Activated T-helper 1 cell treated with anti-CD3 and anti-CD28 coated beads, Interleukin-2, amount 50 U/mL, for 16 hours (primary cell): Measurements from ENCODE around the gene CNTFR.

Experiments
- DNase-seq, 2 donors: peaks; one replicate each; pipeline ENCODE4 v3.0.0-alpha.2; 2020; ENCODE audit warnings: low read depth in 1 of 2, low spot score in 1 of 2

The CNTFR gene

DNA sequence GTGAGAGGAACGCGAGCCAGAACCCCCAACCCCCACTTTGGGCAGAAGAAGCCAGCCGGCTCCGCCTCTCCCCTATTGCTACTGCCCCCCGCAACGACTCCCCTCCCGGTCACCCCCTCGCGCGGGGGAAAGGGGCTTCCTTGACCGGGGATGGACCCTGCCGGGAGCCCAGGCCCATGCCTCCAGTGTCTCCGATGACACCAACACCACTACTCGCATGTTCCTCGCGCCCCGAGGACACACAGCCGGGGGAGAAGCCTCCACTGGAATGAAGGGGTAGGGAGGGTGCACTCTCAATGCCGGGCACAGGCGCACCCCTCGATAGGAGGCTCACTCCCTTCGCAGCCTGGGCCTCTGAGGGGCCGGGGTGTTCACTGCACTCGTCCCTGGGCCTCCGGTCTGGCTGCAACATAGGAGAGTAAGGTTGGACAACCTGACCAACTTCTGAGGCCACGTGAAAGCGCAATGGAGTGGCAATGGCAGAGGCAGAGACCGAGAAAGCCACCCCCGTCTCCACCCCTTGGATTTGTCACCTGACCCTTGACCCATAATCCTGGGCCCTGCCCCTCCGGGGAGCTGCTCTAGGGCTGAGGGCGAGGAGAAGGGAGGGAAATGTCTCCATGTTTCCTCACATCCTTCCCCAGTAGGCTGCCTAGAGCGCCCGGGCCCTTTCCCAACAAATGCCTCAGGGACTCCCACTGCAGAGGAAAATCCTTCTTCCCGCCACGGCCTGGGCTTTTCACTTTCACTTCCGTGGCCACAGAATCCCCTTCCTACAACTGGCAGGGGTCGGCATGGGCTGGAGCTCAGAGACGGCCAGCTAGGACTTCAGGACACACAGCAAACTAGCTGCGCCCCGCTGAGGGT is 1.1 kb upstream of the CNTFR start:
- DNase-seq, result no peak

DNA sequence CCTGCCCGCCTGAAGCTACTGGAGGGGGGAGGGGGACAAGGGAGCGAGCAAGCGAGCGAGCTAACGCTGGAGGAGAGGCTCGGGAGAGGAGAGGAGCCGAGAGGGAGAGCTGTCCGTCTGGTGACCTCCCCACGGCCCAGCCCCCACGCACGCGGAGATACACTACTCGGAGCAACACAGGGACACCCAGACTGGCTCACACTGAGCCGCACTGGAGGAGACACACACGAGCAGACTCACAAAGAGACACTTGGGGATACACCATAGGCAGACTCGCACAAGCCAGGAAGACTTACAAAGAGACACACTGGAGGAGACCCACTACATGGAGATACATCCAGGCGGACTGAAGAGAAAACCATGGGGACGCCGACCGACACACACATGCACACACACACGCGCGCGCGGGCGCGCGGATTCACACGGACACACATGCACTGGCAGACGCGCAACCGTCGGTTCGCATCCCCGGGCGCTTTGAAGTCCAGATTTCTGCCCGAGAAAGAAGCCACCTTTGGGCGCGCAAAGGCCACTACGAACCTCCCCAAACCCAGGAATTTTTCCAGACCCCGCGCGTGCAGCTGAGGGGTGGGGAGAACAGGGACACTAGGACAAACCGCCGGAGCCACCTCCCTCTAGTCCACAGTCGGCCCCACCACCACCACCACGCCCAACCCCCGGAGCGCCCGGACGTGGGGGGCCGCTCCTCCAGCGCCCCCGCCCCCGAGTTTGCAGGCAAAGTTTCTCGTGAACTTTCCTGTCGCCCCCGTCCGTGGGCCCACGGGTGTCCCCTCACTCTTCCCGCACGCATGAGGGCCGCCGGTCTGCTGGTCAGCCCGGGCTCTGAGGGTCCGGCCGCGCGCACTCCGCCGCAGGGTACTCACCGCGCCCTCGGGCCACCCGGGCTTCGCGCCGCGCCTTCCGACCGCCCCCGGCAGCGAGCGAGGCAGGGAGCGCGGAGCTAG is 571 bp downstream of the CNTFR start:
- no peak for DNase-seq

DNA sequence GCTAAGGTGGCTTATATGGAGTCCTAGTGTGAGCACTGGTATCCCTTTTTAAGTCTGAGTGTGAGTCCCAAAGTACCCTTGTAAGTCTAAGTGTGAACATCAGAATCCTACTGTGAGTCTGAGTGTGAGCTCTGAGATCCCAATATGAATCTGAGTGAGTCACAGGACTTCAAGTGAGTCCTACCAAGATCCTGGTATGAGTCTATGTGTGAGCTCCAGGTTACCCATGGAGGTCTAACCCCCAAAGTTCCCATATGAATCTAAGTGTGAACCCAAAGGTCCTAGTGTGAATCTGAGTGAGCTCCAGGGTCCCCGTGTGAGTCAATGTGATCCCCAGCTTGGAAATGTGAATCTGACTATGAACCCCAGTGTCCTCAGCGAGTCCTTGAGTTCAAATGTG is 2.3 kb downstream of the CNTFR start:
- DNase-seq, result no peak

DNA sequence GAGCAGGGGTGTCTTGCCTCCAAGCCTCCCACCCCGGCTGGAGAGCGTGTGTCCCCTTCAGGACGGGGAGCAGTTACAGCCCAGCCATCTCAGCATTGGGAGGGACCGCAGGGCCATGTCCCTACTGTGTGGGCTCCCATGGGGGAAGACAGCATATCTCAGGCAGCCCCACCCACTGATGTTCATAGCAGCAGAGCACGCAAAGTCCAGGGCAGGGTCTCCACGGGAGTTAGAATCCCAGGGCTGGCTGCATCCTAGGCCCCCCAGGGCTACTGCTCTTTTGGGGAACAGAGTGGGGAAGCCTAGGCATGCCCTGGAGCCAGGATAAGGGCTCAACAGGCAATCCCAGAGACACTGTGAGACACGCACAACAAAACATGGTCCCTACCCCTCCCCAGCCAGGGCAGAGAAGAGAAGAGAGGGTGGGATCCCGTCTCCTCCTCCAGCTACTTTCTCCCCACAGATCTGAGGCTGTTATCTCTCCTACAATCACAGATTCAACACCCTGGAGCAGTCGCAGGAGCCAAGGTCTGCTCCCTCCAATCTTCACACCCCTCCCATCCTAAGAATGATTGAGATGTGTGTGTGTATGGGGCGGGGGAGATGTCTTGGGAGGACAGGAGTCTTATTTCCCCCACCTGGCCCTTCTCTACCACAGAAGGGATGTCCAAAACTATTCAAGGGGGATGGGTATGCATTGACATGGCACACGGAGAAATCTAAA is 3.4 kb downstream of the CNTFR start:
- no peak for DNase-seq

DNA sequence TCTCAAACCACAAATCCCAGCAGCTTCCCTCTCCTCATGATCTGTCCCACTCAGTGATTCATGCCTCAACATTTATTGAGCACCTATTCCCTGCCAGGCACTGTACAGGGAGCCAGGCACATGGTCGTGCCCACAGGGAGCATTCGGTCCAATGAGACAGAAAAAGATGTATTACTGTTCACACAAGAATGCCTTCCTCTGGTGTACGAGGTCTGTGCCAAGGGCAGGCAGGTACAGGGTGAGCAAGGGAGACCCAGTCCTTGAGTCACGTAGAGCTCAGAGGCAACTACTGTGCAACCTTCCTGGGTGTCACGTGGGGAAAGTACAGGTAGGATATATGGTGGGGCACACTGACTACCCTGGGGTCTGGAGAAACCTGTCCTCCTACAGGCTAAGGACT is 4.6 kb downstream of the CNTFR start:
- no peak for DNase-seq

DNA sequence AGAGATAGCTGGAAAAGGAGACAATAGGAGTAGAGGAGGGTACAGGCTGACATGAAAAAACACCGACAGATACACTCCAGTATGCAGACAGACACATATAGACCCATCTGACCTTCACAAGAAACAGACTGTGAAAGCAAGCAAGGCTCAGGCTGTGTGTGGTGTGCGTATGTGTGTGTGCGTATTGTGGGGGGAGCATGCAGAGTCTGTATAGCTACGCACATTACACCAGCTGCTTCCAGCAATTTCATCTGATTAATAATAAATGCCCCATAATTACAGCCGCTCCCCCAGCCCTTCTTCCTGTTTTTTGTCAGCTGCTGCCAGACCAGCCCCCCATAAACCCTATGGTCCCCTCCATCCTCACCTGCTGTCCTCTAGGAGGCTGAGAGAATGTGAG is 6.7 kb downstream of the CNTFR start:
- no peak for DNase-seq

DNA sequence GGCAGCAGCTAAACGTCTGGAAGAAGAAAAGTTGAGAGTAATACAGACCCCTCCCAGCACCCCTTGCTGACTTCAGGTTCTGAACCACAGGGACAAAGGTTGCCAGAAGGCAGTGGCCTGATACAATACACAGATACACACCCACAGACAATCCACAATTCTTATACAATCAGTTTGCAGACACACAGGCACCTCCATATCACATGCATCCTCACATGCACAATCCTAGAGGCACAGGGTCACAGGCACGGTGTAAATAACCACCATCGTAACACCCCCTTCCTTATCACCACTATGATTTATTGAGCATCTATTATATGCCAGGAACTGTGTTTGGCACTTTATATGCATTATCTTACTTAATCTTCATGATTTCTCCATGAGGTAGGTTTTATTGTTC is 8.2 kb downstream of the CNTFR start:
- no peak for DNase-seq

DNA sequence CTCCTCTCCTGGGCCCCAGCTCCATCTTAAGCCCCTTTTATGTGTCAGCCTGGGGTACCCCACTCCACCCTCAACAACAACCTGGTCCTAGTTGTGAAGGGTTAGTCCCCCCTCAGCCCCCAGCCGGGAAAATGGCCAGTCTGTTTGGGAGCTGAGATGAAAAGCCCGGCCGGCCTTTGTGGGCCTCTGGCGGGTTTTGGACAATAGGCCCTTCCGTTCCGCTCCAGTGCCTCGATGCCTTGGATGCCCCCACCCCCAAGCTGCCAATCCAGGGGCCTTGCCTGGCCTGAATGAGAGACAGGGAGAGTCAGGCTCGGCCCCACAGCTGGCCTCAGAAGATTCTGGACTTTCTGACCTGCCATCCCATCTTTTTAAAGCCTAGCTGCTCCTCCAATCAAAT is 9.2 kb downstream of the CNTFR start:
- no peak for DNase-seq

DNA sequence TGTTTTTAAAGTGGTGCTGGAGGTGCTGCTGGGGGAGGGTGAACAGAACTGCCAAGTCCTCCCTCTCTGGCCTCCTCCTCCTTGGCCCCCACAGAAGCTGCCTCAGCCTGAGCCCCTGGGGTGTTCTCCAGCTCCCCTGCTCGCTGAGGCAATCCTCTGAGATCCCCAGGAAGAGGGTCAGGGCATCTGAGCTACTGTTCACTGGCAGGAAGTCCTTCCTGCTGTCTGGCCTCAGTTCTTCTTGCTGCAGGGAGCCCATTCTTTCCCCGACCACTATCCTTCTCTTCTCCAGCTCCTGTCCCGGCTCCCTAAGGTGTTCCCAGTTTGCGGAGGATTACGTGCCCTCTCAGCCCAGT is 9.7 kb downstream of the CNTFR start:
- no peak for DNase-seq

DNA sequence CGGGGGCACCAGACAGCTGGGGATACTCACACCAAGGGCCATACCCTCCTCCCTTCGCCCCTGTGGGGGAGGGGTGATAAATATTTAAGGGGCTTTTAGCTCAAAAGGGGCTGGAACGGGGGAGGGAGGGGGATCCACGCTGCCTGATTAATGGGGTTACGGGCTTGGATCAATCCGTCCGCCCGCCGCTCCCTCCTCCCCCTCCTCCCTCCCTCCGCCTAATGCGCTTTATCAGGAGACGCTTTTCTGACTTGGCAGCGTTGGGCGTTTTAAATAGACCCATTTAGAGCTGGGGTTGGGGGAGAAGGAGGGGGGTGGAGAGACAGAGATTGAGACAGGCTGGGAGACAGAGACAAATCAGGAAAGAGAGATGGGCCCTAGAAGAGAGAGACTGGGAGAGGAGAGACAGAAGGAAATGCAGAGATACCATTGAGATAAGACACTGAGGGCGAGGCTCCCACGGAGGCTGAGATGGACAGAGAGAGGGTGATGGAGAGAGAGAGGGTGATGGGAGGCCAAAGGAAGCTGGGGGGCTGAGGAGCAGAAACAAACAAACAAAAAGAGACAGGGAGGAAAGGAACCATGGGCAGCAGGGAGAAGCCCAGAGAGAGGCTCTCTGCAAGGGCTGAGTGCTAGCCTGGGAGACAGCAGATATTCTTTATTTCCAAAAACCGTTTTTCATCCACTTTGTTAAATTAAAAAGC is 10.3 kb downstream of the CNTFR start:
- DNase-seq, result no peak

DNA sequence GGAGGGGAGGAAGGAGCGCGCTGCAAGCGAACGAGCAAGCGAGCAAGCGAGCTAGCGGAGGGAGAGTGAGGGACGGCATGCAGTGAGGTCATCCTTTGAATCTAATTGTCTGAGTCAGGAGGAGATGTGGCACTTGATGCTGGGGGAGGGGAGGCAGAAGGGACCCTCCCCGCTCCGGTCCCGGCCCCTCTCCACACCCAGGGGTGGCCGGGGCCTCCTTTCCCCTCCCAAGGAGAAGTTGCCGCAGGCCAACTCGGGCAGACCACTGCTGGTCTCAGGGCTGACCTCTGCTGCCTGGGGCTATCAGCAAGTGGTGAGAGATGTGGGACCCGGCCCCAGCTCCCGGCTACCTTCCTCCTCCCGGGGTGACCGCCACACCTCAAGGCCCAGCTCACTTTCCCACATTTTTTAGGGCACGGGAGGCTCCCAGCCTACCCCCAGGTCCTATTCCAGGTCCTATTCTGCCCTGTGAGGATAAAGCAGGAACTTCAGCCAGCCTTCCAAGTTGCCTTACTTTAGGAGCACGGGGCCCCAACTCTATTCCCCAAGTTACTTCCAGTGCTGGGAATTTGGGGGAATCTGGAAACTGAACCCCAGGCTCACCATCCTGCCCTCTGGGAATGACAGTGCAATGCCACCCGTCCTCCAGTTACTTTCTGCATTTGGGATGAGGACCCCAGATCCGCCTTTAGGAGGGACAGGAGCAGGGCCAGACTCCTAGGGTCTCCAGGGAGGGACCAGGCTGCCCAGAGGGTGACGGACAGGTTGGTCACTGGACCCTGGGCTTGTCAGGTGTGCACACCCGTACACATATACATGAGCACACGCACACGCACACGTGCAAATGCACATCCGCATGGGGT is 11.1 kb downstream of the CNTFR start:
- DNase-seq, result no peak

DNA sequence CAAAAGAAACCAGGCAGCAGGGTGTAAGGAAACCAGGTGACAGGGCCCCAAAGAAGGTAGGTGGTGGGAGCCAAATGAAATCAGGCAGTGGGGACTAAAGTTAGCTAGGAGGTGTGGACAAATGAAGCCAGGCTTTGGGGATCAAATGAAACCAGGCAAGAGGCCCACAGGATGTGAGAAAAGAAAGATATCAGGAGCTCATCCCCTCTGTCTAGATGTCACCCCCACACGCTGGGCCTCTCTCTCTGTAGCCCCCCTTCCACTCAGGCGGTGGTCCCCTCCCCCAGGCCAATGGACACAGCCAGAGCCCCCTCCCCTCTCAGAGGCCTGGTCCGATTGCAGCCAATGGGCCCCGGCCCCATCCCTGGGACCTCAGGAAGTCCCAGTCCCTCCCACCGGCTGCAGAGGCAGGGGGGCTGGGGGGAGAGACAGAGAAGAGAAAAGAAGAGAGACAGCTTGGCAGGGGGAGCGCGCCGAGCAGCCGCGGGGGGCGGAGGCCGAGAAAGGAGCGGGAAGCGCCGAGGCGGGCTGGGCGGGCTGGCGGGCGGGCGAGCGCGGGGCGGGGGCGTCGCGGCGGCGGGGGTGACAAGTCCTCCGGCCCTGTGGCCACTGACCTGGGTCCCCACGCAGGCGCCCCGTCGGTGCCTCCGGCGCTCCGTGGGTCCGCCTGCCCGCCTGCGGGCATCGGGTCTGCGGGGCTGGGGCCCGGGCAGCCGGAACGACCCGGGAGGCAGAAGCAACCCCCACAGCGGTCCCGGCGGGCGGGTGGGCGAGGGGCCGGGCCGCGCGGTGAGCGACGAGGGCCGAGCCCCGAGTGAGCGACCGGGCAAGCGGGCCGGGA is 11.9 kb downstream of the CNTFR start:
- no peak for DNase-seq

DNA sequence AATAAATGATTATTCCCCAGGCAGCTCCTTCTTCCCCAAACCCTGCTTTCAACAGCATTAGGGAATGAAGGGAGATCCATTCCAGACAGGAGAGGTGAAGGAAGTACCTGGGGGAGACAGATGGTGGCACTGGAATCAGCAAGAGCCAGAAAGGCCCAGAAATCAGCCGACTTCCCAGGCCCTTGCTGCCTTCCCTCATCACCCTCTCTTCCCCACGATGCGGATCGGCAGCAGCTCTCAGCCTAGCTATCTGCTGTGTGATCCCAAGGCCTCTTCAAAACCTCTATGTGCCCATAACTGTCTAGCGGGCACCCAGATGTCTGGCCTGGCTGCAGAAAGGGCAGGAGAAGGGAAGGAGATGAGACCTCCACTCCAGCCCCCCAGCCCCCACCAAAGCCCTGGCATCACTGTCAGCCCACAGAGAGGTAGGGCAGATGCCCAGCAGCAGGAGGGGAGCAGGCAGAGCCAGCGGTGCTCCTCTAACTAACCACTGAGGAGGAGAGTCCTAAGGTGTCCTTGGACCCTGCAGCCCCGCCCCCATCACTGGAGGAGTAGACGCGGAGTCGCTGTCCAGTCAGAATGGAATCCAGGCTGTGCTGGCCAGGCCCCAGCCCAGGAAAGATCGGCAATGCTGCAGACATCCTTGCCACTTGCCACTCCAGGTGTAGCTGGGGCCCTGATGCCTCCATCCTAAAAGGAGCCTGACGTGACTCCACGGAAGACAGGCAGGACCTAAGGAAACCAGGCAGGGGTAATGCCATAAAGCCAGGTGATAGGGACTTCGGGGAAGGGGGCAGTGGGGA is 12.7 kb downstream of the CNTFR start:
- no peak for DNase-seq

DNA sequence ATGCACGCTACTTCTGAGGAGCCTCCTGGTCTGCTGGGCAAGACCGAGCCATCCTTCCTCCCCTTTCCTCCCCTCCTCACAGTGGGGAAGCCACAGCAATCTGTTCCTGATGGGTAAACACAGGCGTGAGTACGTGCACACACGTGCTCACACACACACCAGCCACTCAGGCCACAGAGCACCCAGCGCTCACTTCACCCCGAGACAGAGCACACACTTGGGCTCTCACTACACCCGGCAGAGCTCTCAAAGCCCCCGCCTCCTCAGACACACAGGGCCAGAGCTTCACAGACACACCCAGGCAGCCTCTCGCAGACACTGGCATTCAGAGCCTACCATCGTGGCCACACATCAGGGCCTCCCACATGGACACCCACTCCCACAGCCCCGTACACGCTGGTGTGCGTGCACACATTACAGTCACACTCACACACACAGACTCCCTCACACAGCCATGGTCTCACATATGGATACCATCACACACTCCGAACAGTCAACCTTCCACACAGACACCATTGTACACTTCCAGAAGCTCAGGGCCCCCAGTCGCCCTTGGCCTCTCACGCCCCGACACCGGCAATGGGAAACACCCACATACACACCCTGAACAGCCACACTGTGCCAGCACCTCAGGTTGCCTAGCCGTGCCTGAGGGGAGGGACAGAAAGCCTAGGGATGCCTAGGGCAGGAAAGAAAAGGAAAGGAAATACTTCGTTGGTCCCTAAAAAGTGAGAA is 13.5 kb downstream of the CNTFR start:
- DNase-seq, result no peak

DNA sequence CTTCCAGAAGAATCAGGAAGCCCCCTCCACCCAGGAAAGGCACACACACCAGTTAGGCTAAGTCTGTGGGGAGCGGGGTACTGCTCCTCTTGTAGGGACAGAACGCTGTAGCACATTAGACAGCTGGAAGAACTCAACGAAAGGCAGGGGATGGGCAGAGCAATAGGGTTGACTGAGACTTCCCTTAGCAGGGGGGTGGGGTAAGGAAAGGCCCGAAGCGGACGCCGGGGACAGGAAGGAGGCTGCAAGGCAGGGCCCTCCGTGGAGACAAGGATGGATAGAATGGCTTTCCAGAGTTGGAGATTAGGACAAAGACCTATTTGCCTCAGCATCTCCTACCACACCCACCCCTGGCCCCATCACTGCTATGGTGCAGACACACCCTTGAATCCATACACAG is 14.3 kb downstream of the CNTFR start:
- DNase-seq, result no peak

DNA sequence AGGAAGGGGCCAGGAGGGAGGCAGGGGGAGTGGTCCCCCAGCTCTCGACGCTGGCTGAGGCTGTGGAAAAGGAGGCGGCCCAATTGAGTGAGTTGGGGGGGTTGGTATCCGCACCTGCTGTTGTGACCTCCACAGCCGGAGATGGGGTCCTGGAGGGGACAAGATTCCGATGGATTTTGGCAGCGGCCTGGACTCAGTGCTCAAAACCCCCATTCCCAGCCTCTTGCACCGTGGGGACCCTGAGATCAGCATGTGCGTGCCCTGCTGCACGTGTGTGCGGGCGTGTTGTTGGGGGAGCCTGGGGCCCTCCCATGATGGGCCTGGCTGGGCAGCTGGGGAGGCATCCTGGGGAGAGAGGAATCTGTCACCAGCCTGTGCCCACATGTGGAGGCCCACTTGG is 15.0 kb downstream of the CNTFR start:
- no peak for DNase-seq

DNA sequence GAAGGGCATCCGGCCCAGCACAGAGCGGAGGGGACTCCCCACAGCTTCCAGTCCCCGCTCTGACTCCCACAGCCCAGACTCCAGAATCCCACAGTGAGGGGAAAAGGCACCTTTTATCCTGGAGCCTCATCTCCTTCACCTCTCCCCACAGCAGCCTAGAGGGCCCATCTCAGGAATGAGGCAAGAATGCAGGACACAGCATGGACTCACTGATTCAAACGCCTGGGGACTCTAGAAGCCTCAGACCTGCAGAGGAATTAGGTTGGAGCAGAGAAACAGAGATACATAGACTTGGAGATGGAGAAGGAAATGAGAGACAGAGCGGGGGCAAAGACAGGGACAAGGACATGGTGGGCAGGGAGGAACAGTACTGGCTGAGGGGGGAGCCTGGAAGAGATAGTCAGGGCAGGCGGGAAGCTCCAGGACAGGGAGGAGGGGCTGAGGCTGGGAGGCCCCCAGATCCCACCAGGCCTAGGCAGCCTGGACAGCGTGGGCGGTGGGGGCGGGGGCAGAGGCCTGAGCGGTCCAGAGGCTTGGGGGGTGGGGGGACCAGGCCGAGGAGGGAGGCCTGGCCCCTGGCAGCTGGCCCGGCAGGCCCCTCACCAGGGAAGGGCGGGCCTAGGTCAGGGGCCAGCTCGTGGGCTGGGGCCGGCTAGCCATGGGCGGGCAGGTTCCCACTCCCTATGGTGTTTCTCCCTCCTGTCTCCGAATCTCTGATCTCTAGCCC is 15.8 kb downstream of the CNTFR start:
- no peak for DNase-seq
